HEK293 (cell line): ENCODE data around the gene PIEZO1.
A peak's percentile ranks its signal among the peaks of the same experiment; 100 is the strongest.

Experiments used
- CTCF ChIA-PET: fragments of 350-600 bp; formaldehyde crosslinking; extraction: SDS; loops from one replicate; lab custom pipeline; 2021; ENCODE audit warnings: antibody characterized with exemption; lab: Yijun Ruan, JAX
- POLR2A ChIA-PET: fragments of 300-600 bp; formaldehyde crosslinking; extraction: SDS; loops from one replicate; lab custom pipeline; 2020; ENCODE audit warnings: antibody characterized with exemption, inconsistent platforms; lab: Yijun Ruan, JAX
- H3K27ac ChIP-seq: fragments of 200-500 bp; sonication (Bioruptor generic); 2 replicates; pipeline ENCODE4 v1.5.1; 2014; ENCODE audit warnings: low read depth, low read length, control low read depth, inconsistent platforms; ENCODE audit errors: extremely low read depth
- H3K36me3 ChIP-seq, 2 experiments: fragments of 200-500 bp in 1 of 2; sonication (Bioruptor generic) in 1 of 2; 1 replicate in 1 of 2; 2 replicates in 1 of 2; pipeline ENCODE4 v1.5.1; 2014 to 2017; ENCODE audit warnings: inconsistent platforms in 2 of 2, low read length in 2 of 2; ENCODE audit not compliant: control insufficient read depth in 2 of 2, insufficient read depth in 1 of 2
- H3K4me1 ChIP-seq: fragments of 200-500 bp; sonication (Bioruptor generic); 2 replicates; pipeline ENCODE4 v1.5.1; 2014; ENCODE audit warnings: mild to moderate bottlenecking, low read length, inconsistent platforms; ENCODE audit not compliant: control insufficient read depth, insufficient read depth
- H3K4me3 ChIP-seq: 2 replicates; pipeline ENCODE4 v1.5.1; 2011; ENCODE audit warnings: low read depth, mild to moderate bottlenecking, control low read depth, low read length, moderate library complexity
- H3K9me3 ChIP-seq: fragments of 200-500 bp; sonication (Bioruptor generic); 2 replicates; pipeline ENCODE4 v1.5.1; 2014; ENCODE audit warnings: low read depth, low read length, inconsistent platforms; ENCODE audit not compliant: control insufficient read depth, insufficient read depth
- GLIS1 ChIP-seq: fragments of 450-650 bp; formaldehyde crosslinking; IDR thresholded peaks from 2 replicates; pipeline ENCODE4 v1.5.1; 2016; ENCODE audit warnings: missing biosample characterization, missing genetic modification characterization
- ZBTB11 ChIP-seq: fragments of 450-650 bp; formaldehyde crosslinking; conservative IDR thresholded peaks from 2 replicates; pipeline ENCODE4 v1.5.1; 2016; ENCODE audit warnings: low read depth, missing biosample characterization, missing genetic modification characterization
- ZBTB20 ChIP-seq: fragments of 450-650 bp; formaldehyde crosslinking; IDR thresholded peaks from 2 replicates; pipeline ENCODE4 v1.5.1; 2016; ENCODE audit warnings: missing biosample characterization, missing genetic modification characterization
- ZBTB48 ChIP-seq: fragments of 450-650 bp; formaldehyde crosslinking; IDR thresholded peaks from 2 replicates; pipeline ENCODE4 v1.5.1; 2016; ENCODE audit warnings: missing biosample characterization, missing genetic modification characterization
- ZFP37 ChIP-seq: fragments of 450-650 bp; formaldehyde crosslinking; IDR thresholded peaks from 2 replicates; pipeline ENCODE4 v1.5.1; 2016; ENCODE audit warnings: missing biosample characterization, missing genetic modification characterization
- ZFP41 ChIP-seq: fragments of 450-650 bp; formaldehyde crosslinking; IDR thresholded peaks from 2 replicates; pipeline ENCODE4 v1.5.1; 2016; ENCODE audit warnings: missing biosample characterization, missing genetic modification characterization, borderline replicate concordance
- ZNF132 ChIP-seq: fragments of 450-650 bp; formaldehyde crosslinking; IDR thresholded peaks from 2 replicates; pipeline ENCODE4 v1.5.1; 2017; ENCODE audit warnings: missing biosample characterization, missing genetic modification characterization, borderline replicate concordance
- ZNF155 ChIP-seq: fragments of 450-650 bp; formaldehyde crosslinking; IDR thresholded peaks from 2 replicates; pipeline ENCODE4 v1.5.1; 2016; ENCODE audit warnings: missing biosample characterization, missing genetic modification characterization
- ZNF19 ChIP-seq: fragments of 450-650 bp; formaldehyde crosslinking; IDR thresholded peaks from 2 replicates; pipeline ENCODE4; 2016; ENCODE audit warnings: missing biosample characterization, missing genetic modification characterization, low read depth
- ZNF214 ChIP-seq: fragments of 450-650 bp; formaldehyde crosslinking; IDR thresholded peaks from 2 replicates; pipeline ENCODE4 v1.5.1; 2017; ENCODE audit warnings: missing biosample characterization, mild to moderate bottlenecking, missing genetic modification characterization, borderline replicate concordance
- ZNF23 ChIP-seq: fragments of 450-650 bp; formaldehyde crosslinking; IDR thresholded peaks from 2 replicates; pipeline ENCODE4 v1.5.1; 2016; ENCODE audit warnings: missing biosample characterization, missing genetic modification characterization, borderline replicate concordance
- ZNF266 ChIP-seq: fragments of 450-650 bp; formaldehyde crosslinking; IDR thresholded peaks from 2 replicates; pipeline ENCODE4 v1.5.1; 2016; ENCODE audit warnings: missing biosample characterization, missing genetic modification characterization, low read depth
- ZNF426 ChIP-seq: fragments of 450-650 bp; formaldehyde crosslinking; IDR thresholded peaks from 2 replicates; pipeline ENCODE4 v1.5.1; 2017; ENCODE audit warnings: missing biosample characterization, missing genetic modification characterization, mild to moderate bottlenecking, inconsistent platforms, moderate library complexity
- ZNF433 ChIP-seq: fragments of 450-650 bp; formaldehyde crosslinking; IDR thresholded peaks from 2 replicates; pipeline ENCODE4 v1.5.1; 2016; ENCODE audit warnings: missing biosample characterization, missing genetic modification characterization, low read depth
- ZNF473 ChIP-seq: fragments of 450-650 bp; formaldehyde crosslinking; IDR thresholded peaks from 2 replicates; pipeline ENCODE4 v1.5.1; 2017; ENCODE audit warnings: missing biosample characterization, missing genetic modification characterization
- ZNF514 ChIP-seq: fragments of 450-650 bp; formaldehyde crosslinking; IDR thresholded peaks from 2 replicates; pipeline ENCODE4 v1.5.1; 2016; ENCODE audit warnings: missing biosample characterization, missing genetic modification characterization
- ZNF530 ChIP-seq: fragments of 450-650 bp; formaldehyde crosslinking; IDR thresholded peaks from 2 replicates; pipeline ENCODE4 v1.5.1; 2016; ENCODE audit warnings: low read depth, missing biosample characterization, missing genetic modification characterization
- ZNF548 ChIP-seq: fragments of 450-650 bp; formaldehyde crosslinking; IDR thresholded peaks from 2 replicates; pipeline ENCODE4 v1.5.1; 2016; ENCODE audit warnings: missing biosample characterization, missing genetic modification characterization
- ZNF580 ChIP-seq: fragments of 450-650 bp; formaldehyde crosslinking; IDR thresholded peaks from 2 replicates; pipeline ENCODE4 v1.5.1; 2016; ENCODE audit warnings: missing biosample characterization, missing genetic modification characterization
- ZNF596 ChIP-seq: fragments of 450-650 bp; IDR thresholded peaks from 2 replicates; pipeline ENCODE4 v1.5.0; 2018; ENCODE audit warnings: missing biosample characterization, mild to moderate bottlenecking, missing genetic modification characterization, moderate library complexity
- ZNF654 ChIP-seq: fragments of 450-650 bp; formaldehyde crosslinking; IDR thresholded peaks from 2 replicates; pipeline ENCODE4 v1.5.1; 2016; ENCODE audit warnings: low read depth, missing biosample characterization, missing genetic modification characterization
- ZNF747 ChIP-seq: fragments of 450-650 bp; formaldehyde crosslinking; IDR thresholded peaks from 2 replicates; pipeline ENCODE4 v1.5.1; 2016; ENCODE audit warnings: missing biosample characterization, missing genetic modification characterization
- ZNF791 ChIP-seq: fragments of 450-650 bp; formaldehyde crosslinking; IDR thresholded peaks from 2 replicates; pipeline ENCODE4 v1.5.1; 2016; ENCODE audit warnings: missing biosample characterization, missing genetic modification characterization
- ZNF792 ChIP-seq: fragments of 450-650 bp; formaldehyde crosslinking; IDR thresholded peaks from 2 replicates; pipeline ENCODE4 v1.5.1; 2016; ENCODE audit warnings: missing biosample characterization, missing genetic modification characterization
- ZSCAN23 ChIP-seq: fragments of 450-650 bp; formaldehyde crosslinking; IDR thresholded peaks from 2 replicates; pipeline ENCODE4 v1.5.1; 2016; ENCODE audit warnings: missing biosample characterization, missing genetic modification characterization
- TF ChIP-seq, protein P1 (sequence below): fragments of 450-650 bp; formaldehyde crosslinking; IDR thresholded peaks from 2 replicates; pipeline ENCODE4 v1.5.1; 2016; ENCODE audit warnings: missing biosample characterization, missing genetic modification characterization, borderline replicate concordance
- TF ChIP-seq, protein P2 (sequence below): fragments of 450-650 bp; formaldehyde crosslinking; IDR thresholded peaks from 2 replicates; pipeline ENCODE4 v1.5.1; 2016; ENCODE audit warnings: missing biosample characterization, missing genetic modification characterization, low read depth

Gene PIEZO1

GRCh38 chr16:88782454-88783390 is 2.3 kb downstream of the PIEZO1 start (continued):
- TF ChIP-seq ZBTB11 (tag by site-specific recombination) (no peak), ZNF214 (tag by site-specific recombination) (no peak), ZNF514 (no peak), ZNF132 (no peak), ZNF791 (tag by site-specific recombination) (no peak)
- TF ChIP-seq, protein P1, sequence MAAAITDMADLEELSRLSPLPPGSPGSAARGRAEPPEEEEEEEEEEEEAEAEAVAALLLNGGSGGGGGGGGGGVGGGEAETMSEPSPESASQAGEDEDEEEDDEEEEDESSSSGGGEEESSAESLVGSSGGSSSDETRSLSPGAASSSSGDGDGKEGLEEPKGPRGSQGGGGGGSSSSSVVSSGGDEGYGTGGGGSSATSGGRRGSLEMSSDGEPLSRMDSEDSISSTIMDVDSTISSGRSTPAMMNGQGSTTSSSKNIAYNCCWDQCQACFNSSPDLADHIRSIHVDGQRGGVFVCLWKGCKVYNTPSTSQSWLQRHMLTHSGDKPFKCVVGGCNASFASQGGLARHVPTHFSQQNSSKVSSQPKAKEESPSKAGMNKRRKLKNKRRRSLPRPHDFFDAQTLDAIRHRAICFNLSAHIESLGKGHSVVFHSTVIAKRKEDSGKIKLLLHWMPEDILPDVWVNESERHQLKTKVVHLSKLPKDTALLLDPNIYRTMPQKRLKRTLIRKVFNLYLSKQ (tag by site-specific recombination), result no peak

GRCh38 chr16:88781140-88782077 is 3.6 kb downstream of the PIEZO1 start:
- H3K9me3 ChIP-seq, result no peaks in the 10 kb centered on the region
- no peak overlapping the region for H3K4me3 ChIP-seq
- peaks cover 29% of the 10 kb centered on the region for H3K4me1 ChIP-seq
- ChIA-PET CTCF (interaction anchor here (0.6 to 3.3 kb wide), 7 partner anchors 9 to 509 kb away, joined by 3 to 16 read pairs (median 4); no protein-coding TSS in a partner anchor), POLR2A (interaction anchor here (0.8 to 6.7 kb wide), 4 partner anchors 11 to 30 kb away, joined by 3 to 97 read pairs (median 4); partner anchors contain the start of gene APRT)
- H3K36me3 ChIP-seq, result no peaks in the 10 kb centered on the region
- no peak overlapping the region; the same call in 1 of the 2 replicates for H3K27ac ChIP-seq
- TF ChIP-seq ZNF266 (tag by site-specific recombination), result no peak
- TF ChIP-seq ZNF23, result no peak
- no peak for TF ChIP-seq ZNF214 (tag by site-specific recombination)
- TF ChIP-seq ZNF792 (tag by site-specific recombination), result no peak
- TF ChIP-seq ZNF530, result no peak
- peak; percentile 84 for TF ChIP-seq ZBTB20
- TF ChIP-seq ZNF155 (tag by site-specific recombination), result no peak
- TF ChIP-seq ZFP37 (tag by site-specific recombination), result no peak
- TF ChIP-seq ZNF426, result no peak
- no peak for TF ChIP-seq ZNF747
- no peak for TF ChIP-seq ZNF473 (tag by site-specific recombination)
- no peak for TF ChIP-seq ZNF433 (tag by site-specific recombination)
- no peak for TF ChIP-seq ZNF580 (tag by site-specific recombination)
- no peak for TF ChIP-seq ZNF548 (tag by site-specific recombination)
- peak; percentile 37 for TF ChIP-seq GLIS1
- no peak for TF ChIP-seq ZNF19 (tag by site-specific recombination)
- no peak for TF ChIP-seq ZBTB48 (tag by site-specific recombination)
- no peak for TF ChIP-seq ZNF654 (tag by site-specific recombination)
- TF ChIP-seq ZNF596, result no peak
- no peak for TF ChIP-seq ZFP41
- no peak for TF ChIP-seq ZSCAN23 (tag by site-specific recombination)
- TF ChIP-seq, protein P2, sequence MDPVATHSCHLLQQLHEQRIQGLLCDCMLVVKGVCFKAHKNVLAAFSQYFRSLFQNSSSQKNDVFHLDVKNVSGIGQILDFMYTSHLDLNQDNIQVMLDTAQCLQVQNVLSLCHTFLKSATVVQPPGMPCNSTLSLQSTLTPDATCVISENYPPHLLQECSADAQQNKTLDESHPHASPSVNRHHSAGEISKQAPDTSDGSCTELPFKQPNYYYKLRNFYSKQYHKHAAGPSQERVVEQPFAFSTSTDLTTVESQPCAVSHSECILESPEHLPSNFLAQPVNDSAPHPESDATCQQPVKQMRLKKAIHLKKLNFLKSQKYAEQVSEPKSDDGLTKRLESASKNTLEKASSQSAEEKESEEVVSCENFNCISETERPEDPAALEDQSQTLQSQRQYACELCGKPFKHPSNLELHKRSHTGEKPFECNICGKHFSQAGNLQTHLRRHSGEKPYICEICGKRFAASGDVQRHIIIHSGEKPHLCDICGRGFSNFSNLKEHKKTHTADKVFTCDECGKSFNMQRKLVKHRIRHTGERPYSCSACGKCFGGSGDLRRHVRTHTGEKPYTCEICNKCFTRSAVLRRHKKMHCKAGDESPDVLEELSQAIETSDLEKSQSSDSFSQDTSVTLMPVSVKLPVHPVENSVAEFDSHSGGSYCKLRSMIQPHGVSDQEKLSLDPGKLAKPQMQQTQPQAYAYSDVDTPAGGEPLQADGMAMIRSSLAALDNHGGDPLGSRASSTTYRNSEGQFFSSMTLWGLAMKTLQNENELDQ, result no peak
